ENCODE measurements around the gene HES7. TPM values are rescaled to one million over a fixed set of nuclear protein-coding genes. Genes with fewer than 3 reads are reported as not detected.

Gene HES7
- total and polyA plus RNA-seq, 9 of the 15 experiments (the other 6 are each of a cell fraction or from before 2014, with no cell fraction given), result 0.03 to 1.7 (median 0.14) TPM; not detected in 1

DNA sequence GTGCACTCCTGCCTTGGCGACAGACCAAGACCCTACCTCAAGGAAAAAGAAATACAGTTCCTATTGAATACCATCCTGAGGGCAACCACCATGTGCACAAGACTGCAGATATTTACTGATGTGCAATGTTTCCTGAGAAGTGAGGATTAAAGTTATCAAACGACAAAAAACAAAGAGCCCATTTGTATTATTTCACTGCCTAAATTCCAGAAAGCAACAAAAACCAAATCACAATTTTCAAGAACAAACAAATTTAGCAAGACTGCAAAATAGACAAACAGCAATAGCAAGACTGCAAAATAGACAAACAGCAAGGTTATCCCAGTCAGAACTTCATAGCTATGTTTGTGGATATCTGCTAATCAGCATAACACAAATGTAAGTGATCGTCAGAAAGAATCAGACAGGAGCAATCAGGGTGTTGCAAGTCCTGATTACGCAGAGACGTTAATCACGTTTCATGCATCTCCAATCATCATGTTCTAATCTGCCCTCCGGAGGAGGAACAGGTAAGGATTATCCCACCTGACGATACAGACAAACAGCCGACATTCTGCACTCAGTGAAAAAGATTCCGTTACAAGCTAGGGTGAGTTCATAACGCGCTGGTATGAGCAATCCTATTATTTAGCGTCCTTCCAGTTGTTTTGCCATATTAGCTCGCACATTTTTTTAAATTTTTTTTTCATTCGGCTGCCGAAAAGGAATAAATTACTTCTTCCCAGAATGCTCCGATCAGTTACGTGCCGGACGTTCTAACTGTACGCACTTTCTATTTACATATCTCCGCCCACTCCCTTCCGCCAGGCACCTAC, 49.4 kb upstream of the HES7 start (continued):
- TF ChIP-seq, protein P1, sequence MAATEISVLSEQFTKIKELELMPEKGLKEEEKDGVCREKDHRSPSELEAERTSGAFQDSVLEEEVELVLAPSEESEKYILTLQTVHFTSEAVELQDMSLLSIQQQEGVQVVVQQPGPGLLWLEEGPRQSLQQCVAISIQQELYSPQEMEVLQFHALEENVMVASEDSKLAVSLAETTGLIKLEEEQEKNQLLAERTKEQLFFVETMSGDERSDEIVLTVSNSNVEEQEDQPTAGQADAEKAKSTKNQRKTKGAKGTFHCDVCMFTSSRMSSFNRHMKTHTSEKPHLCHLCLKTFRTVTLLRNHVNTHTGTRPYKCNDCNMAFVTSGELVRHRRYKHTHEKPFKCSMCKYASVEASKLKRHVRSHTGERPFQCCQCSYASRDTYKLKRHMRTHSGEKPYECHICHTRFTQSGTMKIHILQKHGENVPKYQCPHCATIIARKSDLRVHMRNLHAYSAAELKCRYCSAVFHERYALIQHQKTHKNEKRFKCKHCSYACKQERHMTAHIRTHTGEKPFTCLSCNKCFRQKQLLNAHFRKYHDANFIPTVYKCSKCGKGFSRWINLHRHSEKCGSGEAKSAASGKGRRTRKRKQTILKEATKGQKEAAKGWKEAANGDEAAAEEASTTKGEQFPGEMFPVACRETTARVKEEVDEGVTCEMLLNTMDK (IDR thresholded peaks at IDR 0.05; ENCODE audit: borderline replicate concordance, insufficient read depth, low read depth, low read length, poor library complexity, severe bottlenecking), result no peak
- TF ChIP-seq POLR2AphosphoS2 (IDR thresholded peaks at IDR 0.05; ENCODE audit: low read length) (peak; percentile 99), CHAMP1 (IDR thresholded peaks at IDR 0.05) (peak; percentile 80), ZNF696 (CRISPR knock-in tag; conservative IDR thresholded peaks at IDR 0.05) (peak; percentile 93), ZNF79 (CRISPR knock-in tag; IDR thresholded peaks at IDR 0.05; ENCODE audit: low read depth) (no peak), CREM (IDR thresholded peaks at IDR 0.05; ENCODE audit: low read depth) (peak; percentile 68), ZNF76 (CRISPR knock-in tag; IDR thresholded peaks at IDR 0.05; ENCODE audit: borderline replicate concordance) (no peak), NR2C1 (IDR thresholded peaks at IDR 0.05) (peak; percentile 48), NR2C1 (tag; IDR thresholded peaks at IDR 0.05) (peak; percentile 64), EWSR1 (IDR thresholded peaks at IDR 0.05; ENCODE audit: borderline replicate concordance, low read depth, partially characterized antibody) (peak; percentile 99), ZSCAN32 (CRISPR knock-in tag; IDR thresholded peaks at IDR 0.05) (peak; percentile 68; the same call in 1 of the 2 replicates), ZFX (CRISPR knock-in tag; IDR thresholded peaks at IDR 0.05) (peak; percentile 26; the same call in 1 of the 2 replicates), PHB (CRISPR knock-in tag; IDR thresholded peaks at IDR 0.05) (peak; percentile 96), FOXP1 (CRISPR knock-in tag; IDR thresholded peaks at IDR 0.05) (peak; percentile 91), YBX1 (IDR thresholded peaks at IDR 0.05) (no peak)
- TF ChIP-seq, protein P2, sequence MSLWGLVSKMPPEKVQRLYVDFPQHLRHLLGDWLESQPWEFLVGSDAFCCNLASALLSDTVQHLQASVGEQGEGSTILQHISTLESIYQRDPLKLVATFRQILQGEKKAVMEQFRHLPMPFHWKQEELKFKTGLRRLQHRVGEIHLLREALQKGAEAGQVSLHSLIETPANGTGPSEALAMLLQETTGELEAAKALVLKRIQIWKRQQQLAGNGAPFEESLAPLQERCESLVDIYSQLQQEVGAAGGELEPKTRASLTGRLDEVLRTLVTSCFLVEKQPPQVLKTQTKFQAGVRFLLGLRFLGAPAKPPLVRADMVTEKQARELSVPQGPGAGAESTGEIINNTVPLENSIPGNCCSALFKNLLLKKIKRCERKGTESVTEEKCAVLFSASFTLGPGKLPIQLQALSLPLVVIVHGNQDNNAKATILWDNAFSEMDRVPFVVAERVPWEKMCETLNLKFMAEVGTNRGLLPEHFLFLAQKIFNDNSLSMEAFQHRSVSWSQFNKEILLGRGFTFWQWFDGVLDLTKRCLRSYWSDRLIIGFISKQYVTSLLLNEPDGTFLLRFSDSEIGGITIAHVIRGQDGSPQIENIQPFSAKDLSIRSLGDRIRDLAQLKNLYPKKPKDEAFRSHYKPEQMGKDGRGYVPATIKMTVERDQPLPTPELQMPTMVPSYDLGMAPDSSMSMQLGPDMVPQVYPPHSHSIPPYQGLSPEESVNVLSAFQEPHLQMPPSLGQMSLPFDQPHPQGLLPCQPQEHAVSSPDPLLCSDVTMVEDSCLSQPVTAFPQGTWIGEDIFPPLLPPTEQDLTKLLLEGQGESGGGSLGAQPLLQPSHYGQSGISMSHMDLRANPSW (CRISPR knock-in tag; IDR thresholded peaks at IDR 0.05), result no peak; the same call in 1 of the 2 replicates
- TF ChIP-seq, protein P3, sequence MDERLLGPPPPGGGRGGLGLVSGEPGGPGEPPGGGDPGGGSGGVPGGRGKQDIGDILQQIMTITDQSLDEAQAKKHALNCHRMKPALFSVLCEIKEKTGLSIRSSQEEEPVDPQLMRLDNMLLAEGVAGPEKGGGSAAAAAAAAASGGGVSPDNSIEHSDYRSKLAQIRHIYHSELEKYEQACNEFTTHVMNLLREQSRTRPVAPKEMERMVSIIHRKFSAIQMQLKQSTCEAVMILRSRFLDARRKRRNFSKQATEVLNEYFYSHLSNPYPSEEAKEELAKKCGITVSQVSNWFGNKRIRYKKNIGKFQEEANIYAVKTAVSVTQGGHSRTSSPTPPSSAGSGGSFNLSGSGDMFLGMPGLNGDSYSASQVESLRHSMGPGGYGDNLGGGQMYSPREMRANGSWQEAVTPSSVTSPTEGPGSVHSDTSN (CRISPR knock-in tag; IDR thresholded peaks at IDR 0.05; ENCODE audit: low read depth), result no peak
- TF ChIP-seq, protein P3 (tag; conservative IDR thresholded peaks at IDR 0.05; ENCODE audit: low read depth), result peak; percentile 72

Data from K562 (cell line).